ENCODE results near the gene ADH4.
A peak's percentile ranks its signal among the peaks of the same experiment; 100 is the strongest.
"Not testable (repeated sequence)": the region's sequence is repeated elsewhere in the genome, so short reads cannot be mapped to it uniquely, and the experiment has no call there.

The ADH4 gene

DNA sequence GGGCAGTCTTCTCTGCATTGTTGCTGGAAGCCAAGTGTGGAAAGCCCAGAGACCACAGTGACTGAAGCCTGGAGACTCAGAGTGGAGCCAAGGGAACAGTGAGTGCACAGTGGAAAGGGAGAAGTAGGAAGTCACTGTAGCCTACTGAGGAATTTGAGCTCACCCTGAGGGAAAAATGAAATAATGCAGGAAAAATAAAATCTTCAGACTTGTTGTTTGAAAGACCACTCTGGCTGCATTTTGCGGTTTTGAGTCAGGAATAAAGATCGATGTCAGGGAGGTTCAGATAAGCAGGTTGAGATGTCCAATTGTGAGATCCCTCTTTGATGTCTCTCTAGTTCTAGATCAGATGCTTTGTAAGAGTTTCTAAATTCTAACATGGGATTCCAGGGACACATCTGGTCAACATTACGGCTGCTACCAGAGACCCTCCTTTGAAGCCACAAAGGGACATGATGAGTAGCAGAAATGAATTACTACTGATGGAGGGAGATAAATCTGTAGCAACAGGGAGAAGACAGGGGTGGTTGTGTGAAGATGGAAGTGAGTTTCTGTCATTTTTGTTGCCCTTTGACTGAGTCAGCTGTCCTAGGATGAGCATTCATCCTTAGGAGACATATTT lies 8.4 kb downstream of the ADH4 start:
- no peak overlapping the region for H3K27ac ChIP-seq
- DNase-seq (ENCODE audit: low read depth, low spot score) = no peak

DNA sequence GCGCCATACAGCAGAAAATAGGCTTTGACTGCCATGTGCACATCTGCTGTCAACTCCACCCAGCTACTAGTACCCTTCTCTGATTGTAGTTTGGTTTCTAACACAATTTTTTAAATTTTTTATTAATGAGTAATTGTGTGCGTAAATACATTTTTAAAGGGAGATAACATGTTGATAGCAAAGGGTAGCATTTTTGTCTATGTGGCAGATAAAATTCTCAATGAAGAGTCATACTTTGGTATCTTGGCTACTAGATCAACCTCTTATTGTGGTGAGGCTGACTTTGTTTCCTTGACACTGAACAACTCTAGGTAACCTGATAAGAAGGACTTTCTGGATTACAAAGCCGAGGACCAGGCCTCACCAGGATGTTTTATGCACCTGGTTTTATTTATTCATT lies 9.5 kb downstream of the ADH4 start:
- H3K27ac ChIP-seq = no peak overlapping the region
- DNase-seq (ENCODE audit: low read depth, low spot score) = no peak

GRCh38 chr4:99131378-99131777 lies 12.7 kb downstream of the ADH4 start:
- DNase-seq (ENCODE audit: low read depth, low spot score) = no peak
- no peak overlapping the region for H3K27ac ChIP-seq

- H3K27ac ChIP-seq = no peak overlapping the region
- DNase-seq (ENCODE audit: low read depth, low spot score) = no peak
Measured at GRCh38 chr4:99126376-99126775, 17.7 kb downstream of the ADH4 start.

- DNase-seq (ENCODE audit: low read depth, low spot score) = no peak
- H3K27ac ChIP-seq = no peak overlapping the region
Measured at GRCh38 chr4:99121008-99121407, 23.1 kb downstream of the ADH4 start.

DNA sequence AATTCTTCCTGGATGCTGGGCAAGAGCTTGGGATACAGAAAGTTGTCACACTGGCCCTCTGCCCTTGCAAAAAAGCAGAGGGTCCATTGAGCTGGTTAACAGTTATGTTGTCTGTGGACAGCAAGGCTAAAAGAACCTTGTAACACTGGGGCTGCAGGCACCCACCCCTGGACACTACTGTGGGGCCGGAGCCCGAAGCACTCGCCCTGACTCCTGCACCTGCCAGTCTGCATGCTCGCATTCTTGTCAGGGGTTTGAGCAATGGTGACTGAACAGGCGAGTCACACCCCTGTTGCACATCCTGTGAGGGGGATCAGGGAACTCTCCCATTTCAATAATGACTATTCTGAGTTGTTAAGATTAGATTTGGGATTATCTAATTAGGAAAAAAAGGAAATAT lies 23.6 kb downstream of the ADH4 start:
- DNase-seq (ENCODE audit: low read depth, low spot score) = no peak
- H3K27ac ChIP-seq = no peak overlapping the region

GRCh38 chr4:99117876-99118693 lies 26.0 kb downstream of the ADH4 start:
- no peak overlapping the region for H3K27ac ChIP-seq
- DNase-seq (ENCODE audit: low read depth, low spot score) = no peak

DNA sequence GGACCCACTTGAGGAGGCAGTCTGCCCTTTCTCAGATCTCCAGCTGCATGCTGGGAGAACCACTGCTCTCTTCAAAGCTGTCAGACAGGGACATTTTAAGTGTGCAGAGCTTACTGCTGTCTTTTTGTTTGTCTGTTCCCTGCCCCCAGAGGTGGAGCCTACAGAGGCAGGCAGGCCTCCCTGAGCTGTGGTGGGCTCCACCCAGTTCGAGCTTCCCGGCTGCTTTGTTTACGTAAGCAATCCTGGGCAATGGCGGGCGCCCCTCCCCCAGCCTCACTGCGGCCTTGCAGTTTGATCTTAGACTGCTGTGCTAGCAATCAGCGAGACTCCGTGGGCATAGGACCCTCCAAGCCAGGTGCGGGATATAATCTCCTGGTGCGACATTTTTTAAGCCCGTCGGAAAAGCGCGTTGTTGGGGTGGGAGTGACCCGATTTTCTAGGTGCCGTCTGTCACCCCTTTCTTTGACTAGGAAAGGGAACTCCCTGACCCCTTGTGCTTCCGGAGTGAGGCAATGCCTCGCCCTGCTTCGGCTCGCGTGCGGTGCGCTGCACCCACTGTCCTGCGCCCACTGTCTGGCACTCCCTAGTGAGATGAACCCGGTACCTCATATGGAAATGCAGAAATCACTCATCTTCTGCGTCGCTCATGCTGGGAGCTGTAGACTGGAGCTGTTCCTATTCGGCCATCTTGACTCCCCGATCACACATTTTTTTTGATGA lies 26.8 kb downstream of the ADH4 start:
- DNase-seq (ENCODE audit: low read depth, low spot score) = not testable (repeated sequence)

GRCh38 chr4:99109286-99109685 lies 34.8 kb downstream of the ADH4 start:
- not testable (repeated sequence) for DNase-seq (ENCODE audit: low read depth, low spot score); H3K27ac ChIP-seq

More for the DNA sequence above, 26.8 kb downstream of the ADH4 start:
- not testable (repeated sequence) for H3K27ac ChIP-seq

GRCh38 chr4:99104153-99104552 lies 39.9 kb downstream of the ADH4 start:
- DNase-seq (ENCODE audit: low read depth, low spot score) = no peak

DNA sequence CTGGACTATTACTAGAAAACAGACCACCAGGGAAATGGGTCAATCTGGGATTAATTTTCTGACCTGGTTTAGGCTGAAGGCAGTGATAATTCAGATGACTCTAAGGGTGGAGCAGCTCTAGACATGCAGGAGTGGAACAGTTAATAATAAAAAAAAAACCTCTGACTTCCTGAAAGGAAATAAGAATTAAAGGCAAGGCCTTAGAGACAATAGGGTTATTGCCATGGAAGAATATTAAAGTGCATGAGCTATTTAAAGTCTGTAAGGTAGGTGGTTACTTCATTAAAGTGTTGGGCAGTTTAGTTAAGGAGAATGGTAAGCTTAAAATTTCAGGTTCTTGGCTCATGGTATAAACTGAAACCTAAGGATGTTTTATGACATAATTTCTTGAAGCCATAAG lies 40.9 kb downstream of the ADH4 start:
- no peak for DNase-seq (ENCODE audit: low read depth, low spot score)
- H3K27ac ChIP-seq = no peak overlapping the region

More at GRCh38 chr4:99104153-99104552, 39.9 kb downstream of the ADH4 start:
- no peak overlapping the region for H3K27ac ChIP-seq

- DNase-seq (ENCODE audit: low read depth, low spot score) = no peak
- H3K27ac ChIP-seq = no peak overlapping the region
Measured at GRCh38 chr4:99102634-99103033, 41.5 kb downstream of the ADH4 start.

- H3K27ac ChIP-seq = no peak overlapping the region
- DNase-seq (ENCODE audit: low read depth, low spot score) = no peak
Measured at GRCh38 chr4:99100876-99101275, 43.2 kb downstream of the ADH4 start.

GRCh38 chr4:99099814-99100213 lies 44.3 kb downstream of the ADH4 start:
- not testable (repeated sequence) for DNase-seq (ENCODE audit: low read depth, low spot score); H3K27ac ChIP-seq

DNA sequence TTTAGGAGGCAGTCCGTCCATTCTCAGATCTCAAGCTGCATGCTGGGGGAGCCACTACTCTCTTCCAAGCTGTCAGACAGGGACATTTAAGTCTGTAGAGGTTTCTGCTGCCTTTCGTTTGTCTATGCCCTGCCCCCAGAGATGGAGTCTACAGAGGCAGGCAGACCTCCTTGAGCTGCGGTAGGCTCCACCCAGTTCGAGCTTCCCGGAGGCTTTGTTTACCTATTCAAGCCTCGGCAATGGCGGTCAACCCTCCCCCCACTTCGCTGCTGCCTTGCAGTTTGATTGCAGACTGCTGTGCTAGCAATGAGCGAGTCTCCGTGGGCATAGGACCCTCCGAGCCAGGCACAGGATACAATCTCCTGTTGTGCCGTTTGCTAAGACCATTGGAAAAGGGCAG lies 44.8 kb downstream of the ADH4 start:
- no peak overlapping the region for H3K27ac ChIP-seq
- no peak for DNase-seq (ENCODE audit: low read depth, low spot score)

DNA sequence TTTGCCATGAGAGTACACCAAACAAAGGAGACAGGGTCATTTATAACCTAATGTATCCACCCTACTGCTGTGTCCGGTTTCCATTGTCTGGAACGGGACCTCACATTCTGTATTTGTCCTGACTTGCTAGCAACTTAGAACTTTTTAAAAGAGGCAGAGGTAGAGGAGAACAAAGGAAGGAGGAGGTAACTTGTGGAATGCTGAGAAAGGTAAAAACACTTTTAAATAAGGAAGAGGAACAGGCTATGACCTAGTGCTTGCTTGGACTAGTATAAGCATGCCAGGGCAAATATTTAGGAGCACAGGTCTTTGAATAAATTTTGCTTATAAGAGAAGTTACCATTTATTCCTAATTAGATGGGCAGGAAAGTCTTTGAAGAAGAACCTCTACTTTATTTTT lies 52.3 kb downstream of the ADH4 start:
- not testable (repeated sequence) for DNase-seq (ENCODE audit: low read depth, low spot score)
- peak overlapping the region; percentile 94 for H3K27ac ChIP-seq

- DNase-seq (ENCODE audit: low read depth, low spot score) = no peak
- peak overlapping the region; percentile 94 for H3K27ac ChIP-seq
Measured at GRCh38 chr4:99091216-99091575, 52.9 kb downstream of the ADH4 start.

DNA sequence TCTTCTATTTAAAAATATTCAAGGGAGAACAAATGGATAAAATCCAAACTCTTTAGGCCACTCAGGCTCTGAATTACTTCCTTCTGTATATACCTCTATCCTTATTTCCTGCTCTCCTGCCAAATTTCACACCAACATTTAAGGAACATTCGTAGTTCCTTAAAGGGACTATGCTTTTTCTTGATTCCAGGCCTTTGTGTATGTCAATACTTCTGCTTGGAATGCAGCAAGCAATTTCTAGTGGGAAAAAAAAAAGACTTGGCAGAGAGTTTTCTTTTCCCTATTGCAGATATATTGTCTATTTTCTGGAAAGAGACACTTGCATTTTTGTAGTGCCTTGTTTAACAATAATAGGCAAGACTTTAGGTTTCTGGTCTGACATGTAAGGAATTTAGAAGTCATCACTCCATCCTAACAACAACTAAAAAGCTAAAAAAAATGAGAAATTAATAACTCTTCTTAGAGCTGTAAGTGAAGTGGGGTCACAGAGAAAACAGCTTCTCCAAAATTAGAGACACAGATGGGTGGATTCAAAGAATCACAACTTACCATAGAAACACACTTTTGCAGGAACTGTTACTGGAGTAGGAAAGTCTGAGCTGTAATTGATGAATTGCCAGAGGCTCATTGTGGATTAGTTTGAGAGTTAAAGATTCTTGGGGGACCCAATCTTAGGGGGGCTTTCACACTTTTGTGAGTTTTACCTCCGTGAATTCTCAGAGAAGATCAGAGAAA lies 53.4 kb downstream of the ADH4 start:
- DNase-seq (ENCODE audit: low read depth, low spot score) = no peak
- H3K27ac ChIP-seq = peak overlapping the region; percentile 94

DNA sequence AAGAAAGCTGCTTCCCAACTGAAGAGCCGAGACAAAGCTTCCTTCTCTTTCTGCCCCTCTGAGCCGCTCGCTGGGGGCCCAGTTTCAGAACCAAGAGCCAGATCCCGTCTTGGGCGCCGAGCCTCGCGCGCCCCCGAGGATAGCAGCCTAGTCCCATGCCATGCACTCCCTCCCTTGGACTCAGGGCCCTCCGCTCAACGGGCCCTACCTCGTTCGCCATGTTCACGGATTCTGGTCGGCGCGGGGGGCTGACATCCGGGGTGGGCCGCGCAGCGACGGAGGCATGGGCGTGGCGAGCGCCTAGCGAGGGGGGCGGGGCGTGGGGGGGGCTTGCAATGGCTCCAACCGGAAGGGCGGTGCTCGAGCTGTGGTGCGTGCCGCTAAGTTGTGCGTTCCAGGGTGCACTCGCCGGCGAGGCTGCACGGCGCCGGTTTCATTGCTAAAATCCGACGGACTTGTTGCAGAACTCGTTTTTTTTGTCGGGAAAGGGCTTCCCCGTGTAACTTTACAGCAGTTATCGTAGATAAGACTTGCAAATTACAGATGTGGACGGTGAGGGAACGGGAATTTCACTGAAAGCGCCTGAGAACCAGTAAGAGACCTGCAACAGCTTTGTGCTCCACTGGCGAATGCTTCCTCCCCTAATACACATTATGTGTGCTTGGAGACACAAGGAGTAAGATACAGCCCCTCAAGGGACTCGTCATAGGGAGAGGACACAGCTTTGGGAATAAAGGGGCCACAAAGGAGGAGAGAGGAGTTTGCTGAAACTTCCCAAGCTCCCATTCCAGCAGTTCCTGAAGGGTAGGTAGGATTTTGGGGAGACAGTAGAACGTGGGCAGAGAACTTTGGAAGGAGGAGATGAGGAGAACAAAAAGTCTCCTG lies 55.4 kb downstream of the ADH4 start, which contains the start of gene ADH5:
ADH5 (minus strand) TSS at position 308 of the 885 bp plus-strand sequence; CDS start at position 220, 88 bp downstream.
- H3K27ac ChIP-seq = peak within 1 kb of the TSS; percentile 94
- DNase-seq (ENCODE audit: low read depth, low spot score) = peak; percentile 8

Measured in epithelial cell of prostate (primary cell).